ENCODE data around the gene TICAM1.

Gene TICAM1

GRCh38 chr19:4817467-4818277 lies 13.8 kb downstream of the TICAM1 start:
- ChIA-PET CTCF (interaction anchor here (0.6 to 1.3 kb wide), 3 partner anchors 8 to 22 kb away, joined by 3 read pairs; no protein-coding TSS in a partner anchor), POLR2A (interaction anchor here (0.6 kb wide), 1 partner anchor 30 kb away, joined by 3 read pairs; no protein-coding TSS in a partner anchor)
- DNase-seq (ENCODE audit: extremely low spot score) = no peak
- TF ChIP-seq ZNF384 (IDR thresholded peaks at IDR 0.05) = no peak
- no peak for TF ChIP-seq TARDBP (IDR thresholded peaks at IDR 0.05)
- TF ChIP-seq PKNOX1 (IDR thresholded peaks at IDR 0.05) = no peak
- no peak for TF ChIP-seq ARNT (IDR thresholded peaks at IDR 0.05)
- TF ChIP-seq FOXK2 (IDR thresholded peaks at IDR 0.05) = no peak
- TF ChIP-seq BHLHE40 (IDR thresholded peaks at IDR 0.05; ENCODE audit: borderline replicate concordance) = no peak
- no peak for TF ChIP-seq LEF1 (IDR thresholded peaks at IDR 0.05; ENCODE audit: borderline replicate concordance)
- TF ChIP-seq L3MBTL2 (conservative IDR thresholded peaks at IDR 0.05) = no peak
- no peak for TF ChIP-seq FOXM1 (IDR thresholded peaks at IDR 0.05; ENCODE audit: borderline replicate concordance)
- no peak for TF ChIP-seq HDGF (IDR thresholded peaks at IDR 0.05; ENCODE audit: borderline replicate concordance)
- TF ChIP-seq FOXA1 (IDR thresholded peaks at IDR 0.05) = no peak
- no peak for TF ChIP-seq SP1 (IDR thresholded peaks at IDR 0.05)
- no peak for TF ChIP-seq SUZ12 (IDR thresholded peaks at IDR 0.05)

GRCh38 chr19:4816950-4817278 lies 14.6 kb downstream of the TICAM1 start:
- no peak for TF ChIP-seq SUZ12 (IDR thresholded peaks at IDR 0.05)
- no peak for TF ChIP-seq CTBP1 (IDR thresholded peaks at IDR 0.05; ENCODE audit: borderline replicate concordance)
- TF ChIP-seq TARDBP (IDR thresholded peaks at IDR 0.05) = no peak
- no peak for TF ChIP-seq SP1 (IDR thresholded peaks at IDR 0.05)
- no peak for TF ChIP-seq ELF4 (IDR thresholded peaks at IDR 0.05)
- CTCF ChIA-PET = interaction anchor here (0.6 to 1.1 kb wide), 2 partner anchors 23 to 46 kb away, joined by 3 to 5 read pairs; no protein-coding TSS in a partner anchor
- no peak for DNase-seq (ENCODE audit: extremely low spot score)
- POLR2A ChIA-PET = no interaction called here

- ChIA-PET CTCF (interaction anchor here (0.6 to 1.1 kb wide), 2 partner anchors 24 to 47 kb away, joined by 3 to 5 read pairs; no protein-coding TSS in a partner anchor), POLR2A (no interaction called here)
- TF ChIP-seq ZNF384 (IDR thresholded peaks at IDR 0.05) (no peak), SUZ12 (IDR thresholded peaks at IDR 0.05) (no peak), BHLHE40 (IDR thresholded peaks at IDR 0.05; ENCODE audit: borderline replicate concordance) (no peak), L3MBTL2 (conservative IDR thresholded peaks at IDR 0.05) (no peak), FOXA1 (IDR thresholded peaks at IDR 0.05) (no peak), TARDBP (IDR thresholded peaks at IDR 0.05) (no peak), PKNOX1 (IDR thresholded peaks at IDR 0.05) (no peak), NFRKB (IDR thresholded peaks at IDR 0.05) (no peak), SP1 (IDR thresholded peaks at IDR 0.05) (no peak), CTBP1 (IDR thresholded peaks at IDR 0.05; ENCODE audit: borderline replicate concordance) (no peak), FOXM1 (IDR thresholded peaks at IDR 0.05; ENCODE audit: borderline replicate concordance) (no peak), ARNT (IDR thresholded peaks at IDR 0.05) (no peak), ELF4 (IDR thresholded peaks at IDR 0.05) (no peak)
- DNase-seq (ENCODE audit: extremely low spot score) = no peak
Measured at GRCh38 chr19:4816202-4816949, 15.1 kb downstream of the TICAM1 start.

- DNase-seq (ENCODE audit: extremely low spot score) = peak; percentile 94
- no peak for TF ChIP-seq NFRKB (IDR thresholded peaks at IDR 0.05)
- TF ChIP-seq SUZ12 (IDR thresholded peaks at IDR 0.05) = no peak
- peak; percentile 32; the same call in 1 of the 2 replicates for TF ChIP-seq HDGF (IDR thresholded peaks at IDR 0.05; ENCODE audit: borderline replicate concordance)
- TF ChIP-seq L3MBTL2 (conservative IDR thresholded peaks at IDR 0.05) = peak; percentile 99
- TF ChIP-seq TARDBP (IDR thresholded peaks at IDR 0.05) = no peak
- TF ChIP-seq ELF4 (IDR thresholded peaks at IDR 0.05) = peak; percentile 87
- TF ChIP-seq ZNF384 (IDR thresholded peaks at IDR 0.05) = no peak
- TF ChIP-seq FOXA1 (IDR thresholded peaks at IDR 0.05) = no peak
- no peak for TF ChIP-seq FOXM1 (IDR thresholded peaks at IDR 0.05; ENCODE audit: borderline replicate concordance)
- no peak for TF ChIP-seq CTBP1 (IDR thresholded peaks at IDR 0.05; ENCODE audit: borderline replicate concordance)
- no peak for TF ChIP-seq FOXK2 (IDR thresholded peaks at IDR 0.05)
- no peak for TF ChIP-seq SP1 (IDR thresholded peaks at IDR 0.05)
- CTCF ChIA-PET = no interaction called here
- POLR2A ChIA-PET = no interaction called here
Measured at GRCh38 chr19:4815426-4816201, 15.9 kb downstream of the TICAM1 start.

GRCh38 chr19:4814625-4815425 lies 16.7 kb downstream of the TICAM1 start:
- no peak for DNase-seq (ENCODE audit: extremely low spot score)
- POLR2A ChIA-PET = no interaction called here
- CTCF ChIA-PET = interaction anchor here (1.1 kb wide), 1 partner anchor 37 kb away, joined by 5 read pairs; no protein-coding TSS in a partner anchor

More at GRCh38 chr19:4814625-4815425, 16.7 kb downstream of the TICAM1 start:
- TF ChIP-seq PKNOX1 (IDR thresholded peaks at IDR 0.05) = no peak
- no peak for TF ChIP-seq LEF1 (IDR thresholded peaks at IDR 0.05; ENCODE audit: borderline replicate concordance)
- no peak for TF ChIP-seq FOXA1 (IDR thresholded peaks at IDR 0.05)
- no peak; the same call in 1 of the 2 replicates for TF ChIP-seq TARDBP (IDR thresholded peaks at IDR 0.05)
- TF ChIP-seq HDGF (IDR thresholded peaks at IDR 0.05; ENCODE audit: borderline replicate concordance) = no peak
- TF ChIP-seq BHLHE40 (IDR thresholded peaks at IDR 0.05; ENCODE audit: borderline replicate concordance) = no peak

All from HEK293T (cell line).